Breast epithelium (tissue), 3 donors: ENCODE results near the gene NXN.

ENCODE experiments used
- CTCF ChIP-seq, 3 donors: fragments of 450-650 bp; IDR thresholded peaks; one replicate each; pipeline ENCODE4 v1.5.1; 2016 to 2017; ENCODE audit warnings: antibody characterized with exemption in 3 of 3, mild to moderate bottlenecking in 3 of 3, moderate library complexity in 3 of 3
- POLR2A ChIP-seq: fragments of 450-650 bp; IDR thresholded peaks from one replicate; pipeline ENCODE4 v1.6.1; 2016; ENCODE audit warnings: antibody characterized with exemption, mild to moderate bottlenecking, moderate library complexity
- POLR2AphosphoS5 ChIP-seq, 3 donors: sonication (generic); formaldehyde crosslinking; IDR thresholded peaks; one replicate each; pipeline ENCODE4 v1.6.1; 2017; ENCODE audit warnings: antibody characterized with exemption in 3 of 3

DNA sequence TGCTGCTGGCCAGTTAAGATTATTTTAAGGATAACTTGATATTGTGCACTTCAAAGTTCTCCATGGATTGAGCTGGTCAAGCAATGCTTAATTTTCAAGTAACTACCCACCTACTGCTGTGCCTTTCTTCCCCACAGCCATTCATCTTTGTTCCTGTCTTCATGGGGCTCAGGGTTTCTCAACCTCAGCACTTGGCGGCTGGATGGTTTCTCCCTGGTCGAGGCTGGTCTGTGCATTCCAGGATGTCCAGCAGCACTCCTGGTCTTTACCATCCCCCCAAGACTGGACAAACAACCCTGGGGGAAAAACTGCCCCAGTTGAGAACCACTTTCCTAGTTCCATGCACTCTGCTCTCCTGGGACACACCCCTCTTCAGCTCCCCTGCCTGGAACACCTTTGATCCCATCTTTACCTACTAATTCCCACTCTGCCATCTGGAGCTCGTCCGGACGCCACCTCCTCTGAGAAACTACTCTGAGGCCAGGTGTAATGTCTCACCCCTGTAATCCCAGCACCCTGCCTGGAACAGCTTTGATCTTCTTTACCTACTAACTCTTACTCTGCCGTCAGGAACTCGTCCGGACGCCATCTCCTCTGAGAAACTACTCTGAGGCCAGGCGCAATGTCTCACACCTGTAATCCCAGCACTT, 81.5 kb downstream of the NXN start:
- TF ChIP-seq CTCF (IDR thresholded peaks at IDR 0.05) (no peak), POLR2A (no peak), POLR2AphosphoS5 (IDR thresholded peaks at IDR 0.05) (no peak)
